ENCODE results near the gene SKAP1.
"Not testable (repeated sequence)": the region's sequence is repeated elsewhere in the genome, so short reads cannot be mapped to it uniquely, and the experiment has no call there.

SKAP1 gene

GRCh38 chr17:48360861-48361633 is 69.0 kb downstream of the SKAP1 start:
- not testable (repeated sequence) for DNase-seq

- DNase-seq, result no peak
Measured at GRCh38 chr17:48357779-48358602, 72.0 kb downstream of the SKAP1 start.

- DNase-seq, result no peak
Measured at GRCh38 chr17:48356866-48357265, 73.1 kb downstream of the SKAP1 start.

- DNase-seq, result no peak
Measured at GRCh38 chr17:48352630-48353029, 77.4 kb downstream of the SKAP1 start.

GRCh38 chr17:48351911-48352332 is 78.1 kb downstream of the SKAP1 start:
- DNase-seq, result peak; percentile 46

- DNase-seq, result no peak
Measured at GRCh38 chr17:48348352-48348751, 81.7 kb downstream of the SKAP1 start.

GRCh38 chr17:48347177-48347576 is 82.8 kb downstream of the SKAP1 start:
- no peak for DNase-seq

GRCh38 chr17:48344251-48344650 is 85.8 kb downstream of the SKAP1 start:
- DNase-seq, result no peak

- no peak for DNase-seq
Measured at GRCh38 chr17:48340916-48341315, 89.1 kb downstream of the SKAP1 start.

- no peak for DNase-seq
Measured at GRCh38 chr17:48338720-48339119, 91.3 kb downstream of the SKAP1 start.

- DNase-seq, result not testable (repeated sequence)
Measured at GRCh38 chr17:48337903-48338302, 92.1 kb downstream of the SKAP1 start.

GRCh38 chr17:48336986-48337385 is 93.0 kb downstream of the SKAP1 start:
- DNase-seq, result no peak

- DNase-seq, result peak; percentile 67
Measured at GRCh38 chr17:48335858-48336500, 94.0 kb downstream of the SKAP1 start.

- DNase-seq, result no peak
Measured at GRCh38 chr17:48335146-48335784, 94.7 kb downstream of the SKAP1 start.

- no peak for DNase-seq
Measured at GRCh38 chr17:48333034-48333530, 96.9 kb downstream of the SKAP1 start.

- DNase-seq, result no peak
Measured at GRCh38 chr17:48330887-48331286, 99.1 kb downstream of the SKAP1 start.

GRCh38 chr17:48330421-48330820 is 99.6 kb downstream of the SKAP1 start:
- DNase-seq, result no peak

GRCh38 chr17:48328457-48328856 is 101.6 kb downstream of the SKAP1 start:
- DNase-seq, result no peak

- no peak for DNase-seq
Measured at GRCh38 chr17:48326310-48326709, 103.7 kb downstream of the SKAP1 start.

- DNase-seq, result no peak
Measured at GRCh38 chr17:48322060-48322459, 108.0 kb downstream of the SKAP1 start.

GRCh38 chr17:48317732-48318131 is 112.3 kb downstream of the SKAP1 start:
- DNase-seq, result no peak

- no peak for DNase-seq
Measured at GRCh38 chr17:48314716-48315115, 115.3 kb downstream of the SKAP1 start.

Measured in NCI-H2081 treated with DMSO at 0.1 percent for 48 hours (cell line).